ENCODE results near the gene EARS2.

The EARS2 gene

DNA sequence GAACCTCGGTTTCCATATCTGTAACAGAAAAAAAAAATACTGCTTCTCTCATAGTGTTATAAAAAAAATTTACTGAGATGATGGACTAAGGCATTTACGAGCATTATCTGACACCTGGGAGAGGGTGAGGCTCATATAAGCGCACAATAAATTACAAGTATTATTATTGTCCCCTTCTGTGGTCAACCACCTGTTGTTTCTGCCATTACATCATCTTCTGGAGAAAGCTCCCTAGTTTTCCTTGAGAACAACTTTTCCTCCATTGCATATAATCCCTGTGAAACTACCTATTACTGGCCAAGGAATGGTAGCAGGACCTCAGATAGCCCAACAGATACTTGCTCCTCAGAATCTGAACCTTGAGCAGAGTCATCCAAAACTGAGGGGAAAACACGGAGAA is 35.2 kb downstream of the EARS2 start:
- in situ Hi-C loops (cut with MboI; ENCODE audit: low pct_unique_long_range_greater_than_20kb, low sequenced_read_pairs, unreplicated experiment), result no loop called here
- TF ChIP-seq, protein P1, sequence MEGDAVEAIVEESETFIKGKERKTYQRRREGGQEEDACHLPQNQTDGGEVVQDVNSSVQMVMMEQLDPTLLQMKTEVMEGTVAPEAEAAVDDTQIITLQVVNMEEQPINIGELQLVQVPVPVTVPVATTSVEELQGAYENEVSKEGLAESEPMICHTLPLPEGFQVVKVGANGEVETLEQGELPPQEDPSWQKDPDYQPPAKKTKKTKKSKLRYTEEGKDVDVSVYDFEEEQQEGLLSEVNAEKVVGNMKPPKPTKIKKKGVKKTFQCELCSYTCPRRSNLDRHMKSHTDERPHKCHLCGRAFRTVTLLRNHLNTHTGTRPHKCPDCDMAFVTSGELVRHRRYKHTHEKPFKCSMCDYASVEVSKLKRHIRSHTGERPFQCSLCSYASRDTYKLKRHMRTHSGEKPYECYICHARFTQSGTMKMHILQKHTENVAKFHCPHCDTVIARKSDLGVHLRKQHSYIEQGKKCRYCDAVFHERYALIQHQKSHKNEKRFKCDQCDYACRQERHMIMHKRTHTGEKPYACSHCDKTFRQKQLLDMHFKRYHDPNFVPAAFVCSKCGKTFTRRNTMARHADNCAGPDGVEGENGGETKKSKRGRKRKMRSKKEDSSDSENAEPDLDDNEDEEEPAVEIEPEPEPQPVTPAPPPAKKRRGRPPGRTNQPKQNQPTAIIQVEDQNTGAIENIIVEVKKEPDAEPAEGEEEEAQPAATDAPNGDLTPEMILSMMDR (IDR thresholded peaks at IDR 0.05; ENCODE audit: extremely low read depth, insufficient read depth, missing control alignments), result no peak
- no peak for DNase-seq (ENCODE audit: low spot score)

DNA sequence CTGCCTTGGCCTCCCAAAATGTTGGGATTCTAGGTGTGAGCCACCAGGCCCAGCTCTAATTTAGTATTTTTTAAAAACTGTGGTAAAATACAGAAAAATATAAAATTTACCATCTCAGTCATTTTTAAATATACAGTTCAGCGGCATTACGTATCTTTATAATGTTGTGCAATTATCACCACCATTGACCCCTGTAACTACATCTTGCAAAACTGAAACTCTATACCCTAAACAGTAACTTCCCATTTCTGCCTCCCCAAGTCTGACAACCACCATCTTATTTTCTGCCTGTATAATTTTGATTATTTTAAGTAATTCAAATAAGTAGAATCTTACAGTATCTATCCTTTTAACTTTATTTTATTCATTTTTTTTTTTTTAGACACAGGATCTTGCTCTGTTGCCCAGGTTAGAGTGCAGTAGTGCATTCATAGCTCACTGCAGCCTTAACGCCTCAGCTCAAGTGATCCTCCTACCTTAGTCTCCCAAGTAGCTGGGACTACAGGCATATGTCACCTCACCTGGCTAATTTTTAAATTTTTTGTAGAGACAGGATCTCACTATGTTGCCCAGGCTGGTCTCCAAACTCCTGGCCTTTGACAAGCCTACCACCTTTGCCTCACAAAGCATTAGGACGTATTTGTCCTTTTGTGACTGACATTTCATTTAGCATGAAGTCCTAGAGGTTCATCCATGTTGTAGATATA is 36.0 kb downstream of the EARS2 start:
- no peak for DNase-seq (ENCODE audit: low spot score)
- in situ Hi-C loops (cut with MboI; ENCODE audit: low pct_unique_long_range_greater_than_20kb, low sequenced_read_pairs, unreplicated experiment), result no loop called here
- TF ChIP-seq, protein P1 (IDR thresholded peaks at IDR 0.05; ENCODE audit: extremely low read depth, insufficient read depth, missing control alignments), result no peak

DNA sequence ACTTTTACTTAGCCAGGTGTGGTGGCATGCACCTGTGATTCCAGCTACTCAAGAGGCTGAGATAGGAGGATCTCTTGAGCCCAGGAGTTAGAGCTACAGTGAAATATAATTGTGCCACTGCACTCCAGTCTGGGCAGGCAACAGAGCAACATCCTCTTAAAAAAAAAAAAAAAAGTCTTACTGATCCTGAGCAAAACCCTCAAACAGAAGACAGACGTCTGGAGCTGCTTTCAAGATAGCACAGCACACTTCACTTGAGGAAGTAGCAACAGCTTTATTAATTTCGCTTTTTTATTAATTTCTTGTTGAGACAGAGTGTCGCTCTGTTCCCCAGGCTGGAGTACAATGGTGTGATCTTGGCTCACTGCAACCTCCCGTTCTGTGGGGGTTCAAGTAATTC is 36.6 kb downstream of the EARS2 start:
- in situ Hi-C loops (cut with MboI; ENCODE audit: low pct_unique_long_range_greater_than_20kb, low sequenced_read_pairs, unreplicated experiment), result no loop called here
- no peak for DNase-seq (ENCODE audit: low spot score)
- TF ChIP-seq, protein P1 (IDR thresholded peaks at IDR 0.05; ENCODE audit: extremely low read depth, insufficient read depth, missing control alignments), result no peak

DNA sequence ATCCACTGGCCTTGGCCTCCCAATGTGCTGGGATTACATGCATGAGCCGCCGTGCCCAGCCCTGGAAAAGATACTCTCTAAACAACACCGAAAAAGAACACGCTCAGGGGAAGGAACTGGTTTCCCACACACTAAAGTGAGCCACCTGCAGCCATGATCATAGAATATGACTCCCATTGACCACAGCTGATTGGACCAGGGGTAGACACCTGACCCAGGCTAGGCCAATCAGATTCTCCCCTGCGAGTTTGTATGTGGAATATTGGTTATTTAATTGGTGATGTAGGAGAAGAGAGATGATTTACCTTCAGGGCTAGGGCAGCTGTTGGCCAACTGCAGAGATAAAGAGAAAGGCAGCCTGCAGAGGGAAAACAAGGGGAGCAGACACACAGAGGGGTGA is 37.9 kb downstream of the EARS2 start:
- TF ChIP-seq, protein P1 (IDR thresholded peaks at IDR 0.05; ENCODE audit: extremely low read depth, insufficient read depth, missing control alignments), result no peak
- in situ Hi-C loops (cut with MboI; ENCODE audit: low pct_unique_long_range_greater_than_20kb, low sequenced_read_pairs, unreplicated experiment), result no loop called here
- no peak for DNase-seq (ENCODE audit: low spot score)

DNA sequence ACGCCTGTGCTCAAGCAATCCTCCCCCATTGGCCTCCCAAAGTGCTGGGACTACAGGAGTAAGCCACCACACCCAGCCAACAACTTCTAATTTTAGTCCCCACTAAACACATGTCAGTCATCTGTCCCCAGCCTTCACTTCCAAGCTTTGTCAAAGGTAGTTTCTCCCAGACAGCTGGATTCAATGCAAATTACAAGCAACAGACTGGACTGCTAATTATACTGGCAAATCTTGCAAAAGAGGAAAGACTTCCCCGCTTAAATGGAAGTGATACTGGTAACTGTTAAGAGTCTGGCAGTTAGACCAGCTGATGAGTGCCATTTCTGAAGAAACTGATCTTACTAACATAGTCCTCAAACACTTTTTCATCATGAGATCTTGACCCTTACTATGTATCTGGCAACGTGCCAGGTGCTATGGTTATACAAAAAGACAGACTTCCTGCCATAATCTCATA is 38.7 kb downstream of the EARS2 start:
- TF ChIP-seq, protein P1 (IDR thresholded peaks at IDR 0.05; ENCODE audit: extremely low read depth, insufficient read depth, missing control alignments), result no peak
- peak; percentile 33 for DNase-seq (ENCODE audit: low spot score)
- in situ Hi-C loops (cut with MboI; ENCODE audit: low pct_unique_long_range_greater_than_20kb, low sequenced_read_pairs, unreplicated experiment), result no loop called here

DNA sequence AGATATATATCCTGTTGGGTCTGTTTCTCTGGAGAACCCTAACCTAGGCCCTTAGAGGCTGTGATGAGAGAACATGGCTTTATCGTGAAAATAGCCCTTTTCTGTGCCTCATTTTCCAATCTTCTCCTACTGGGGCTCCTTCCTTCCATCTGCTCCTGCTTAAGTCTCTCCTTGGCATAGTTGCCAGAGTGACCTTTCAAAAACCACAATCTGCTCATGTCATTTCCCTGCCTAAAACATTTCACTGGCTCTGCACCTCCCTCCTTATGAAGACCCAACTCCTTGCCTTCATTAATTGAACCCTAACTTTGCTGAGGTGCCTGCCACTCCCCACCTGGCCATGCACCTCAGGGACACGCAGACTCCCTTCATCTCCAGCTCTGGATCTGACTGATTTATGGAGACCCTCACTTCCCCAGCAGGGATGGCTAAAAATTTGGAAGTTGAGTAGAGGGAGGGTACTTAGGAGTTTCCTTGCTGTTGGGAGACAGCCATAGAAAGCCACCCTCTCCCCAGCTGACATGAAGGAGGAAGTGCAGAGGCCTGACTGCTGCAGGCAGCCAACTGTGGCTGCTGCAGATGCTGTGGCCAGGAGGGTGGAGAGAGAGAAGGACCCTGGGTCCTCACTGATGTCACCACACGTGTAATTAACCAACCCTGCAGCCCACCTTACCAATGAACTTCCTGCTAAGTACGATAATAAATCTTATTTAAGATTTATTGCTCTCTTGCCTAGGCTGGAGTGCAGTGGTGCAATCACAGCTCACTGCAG is 40.6 kb downstream of the EARS2 start:
- TF ChIP-seq, protein P1 (IDR thresholded peaks at IDR 0.05; ENCODE audit: extremely low read depth, insufficient read depth, missing control alignments), result no peak

More for the DNA sequence above, 40.6 kb downstream of the EARS2 start:
- in situ Hi-C loops (cut with MboI; ENCODE audit: low pct_unique_long_range_greater_than_20kb, low sequenced_read_pairs, unreplicated experiment), result no loop called here
- no peak for DNase-seq (ENCODE audit: low spot score)

All from GM13977 (cell line).